Left ventricle myocardium inferior (tissue), 1 donor: ENCODE results near the gene MAPK10. TPM values are rescaled to one million over a fixed set of nuclear protein-coding genes. Genes with fewer than 3 reads are reported as not detected.

Experiments
- DNase-seq: peaks from one replicate; pipeline ENCODE4 v3.0.0-alpha.2; 2020
- H3K27ac ChIP-seq: fragments of 200-600 bp; replicated peaks from 2 replicates; pipeline ENCODE4 v1.8.0; 2021
- H3K27me3 ChIP-seq: fragments of 200-600 bp; 2 replicates; pipeline ENCODE4 v1.8.0; 2021; ENCODE audit warnings: low read depth
- H3K36me3 ChIP-seq: fragments of 200-600 bp; 2 replicates; pipeline ENCODE4 v1.8.0; 2021
- H3K4me1 ChIP-seq: fragments of 200-600 bp; 2 replicates; pipeline ENCODE4 v1.8.0; 2021
- H3K4me3 ChIP-seq: fragments of 200-600 bp; 2 replicates; pipeline ENCODE4 v1.8.0; 2021; ENCODE audit warnings: mild to moderate bottlenecking, moderate library complexity
- H3K9me3 ChIP-seq: fragments of 200-600 bp; replicated peaks from 2 replicates; pipeline ENCODE4 v1.8.0; 2021
- CTCF ChIP-seq: fragments of 200-600 bp; IDR thresholded peaks from 2 replicates; pipeline ENCODE4 v1.8.0; 2021; ENCODE audit warnings: antibody characterized with exemption, mild to moderate bottlenecking, borderline replicate concordance
- intact Hi-C: fragments of 100-400 bp; cut with micrococcal nuclease; formaldehyde crosslinking; loops from one replicate; pipeline ENCODE4 v1.11.0; 2022
- total RNA-seq: library from RNA; stranded (reverse); fragmentation: NEBNext Ultra II Directional; extraction: Animal tissue kit (Norgen Biotek cat#: 25700); gene quantifications from one replicate; pipeline ENCODE4 v1.2.1, GENCODE V29; 2021
- donor health status: DM: no; HTN: yes; CAD: no; lungs with severe emphysema.

Gene MAPK10
- total RNA-seq, 1 donor from 2014 or later, result 4.0 TPM

DNA sequence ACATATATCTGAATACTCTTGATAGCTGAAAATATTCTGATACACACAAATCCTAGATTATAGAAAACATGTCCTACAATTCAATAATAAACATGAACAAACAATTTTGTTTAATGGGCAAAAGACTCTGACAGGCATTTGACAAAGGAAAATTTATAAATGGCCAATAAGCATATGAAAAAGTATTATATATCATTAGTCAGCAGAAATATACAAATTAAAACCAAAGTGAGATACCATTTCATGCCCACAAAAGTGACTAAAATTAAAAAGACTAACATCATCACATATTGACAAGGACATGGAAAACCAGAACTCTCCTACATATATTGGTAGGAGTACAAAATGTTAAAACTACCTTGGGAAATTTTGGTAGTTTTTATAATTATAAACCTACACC lies 2.7 kb upstream of the MAPK10 start:
- Histone ChIP-seq H3K27me3 (no peaks in the 10 kb centered on the region), H3K27ac (no peak overlapping the region), H3K4me1 (peaks cover 18% of the 10 kb centered on the region), H3K9me3 (no peaks in the 10 kb centered on the region), H3K4me3 (no peak overlapping the region), H3K36me3 (no peaks in the 10 kb centered on the region)
- DNase-seq, result no peak
- intact Hi-C loops, result no loop called here
- TF ChIP-seq CTCF, result no peak

DNA sequence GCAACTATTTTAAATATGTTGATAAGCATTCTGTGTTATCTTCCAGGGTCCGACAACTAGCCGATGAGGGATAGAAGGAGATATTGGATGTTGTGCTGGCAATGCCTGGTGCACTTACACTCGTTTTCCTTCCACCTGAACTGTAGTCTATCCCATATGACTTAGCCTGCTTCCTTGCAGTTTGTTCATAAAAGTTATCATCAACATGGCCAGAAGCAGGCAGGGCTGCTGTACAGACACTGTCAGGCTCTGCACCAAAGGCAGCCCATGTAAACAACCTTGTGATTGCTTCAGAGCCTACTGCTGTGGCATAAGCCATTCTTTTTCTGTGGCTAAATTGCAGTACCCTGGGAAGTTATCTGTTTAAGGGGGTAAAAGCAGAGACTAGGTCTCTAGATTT lies 1.6 kb downstream of the MAPK10 start:
- Histone ChIP-seq H3K27ac (no peak overlapping the region), H3K9me3 (no peaks in the 10 kb centered on the region), H3K36me3 (no peaks in the 10 kb centered on the region), H3K27me3 (no peaks in the 10 kb centered on the region), H3K4me1 (peaks cover 18% of the 10 kb centered on the region), H3K4me3 (no peak overlapping the region)
- no peak for TF ChIP-seq CTCF
- intact Hi-C loops, result no loop called here
- DNase-seq, result no peak

DNA sequence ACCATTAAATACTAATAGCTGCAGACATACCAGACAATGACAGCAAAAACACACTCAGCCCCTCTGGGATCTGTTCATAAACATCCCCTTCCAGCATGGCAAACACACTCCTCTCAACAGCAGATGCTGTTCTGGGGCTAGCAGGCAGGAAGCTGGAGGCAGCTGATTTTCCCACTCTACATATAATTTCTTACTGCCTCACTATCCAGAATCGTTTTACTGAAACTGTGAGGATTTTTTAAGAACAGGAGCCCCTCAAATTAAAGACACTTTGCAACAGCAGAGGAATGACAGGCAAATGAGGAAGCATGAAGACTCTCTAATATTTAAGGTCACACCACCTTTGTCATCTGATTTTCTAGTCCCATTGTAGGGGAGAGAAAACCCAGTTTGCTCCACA lies 2.2 kb downstream of the MAPK10 start:
- H3K4me3 ChIP-seq, result no peak overlapping the region
- no peaks in the 10 kb centered on the region for H3K27me3 ChIP-seq
- intact Hi-C loops, result no loop called here
- H3K27ac ChIP-seq, result no peak overlapping the region
- H3K4me1 ChIP-seq, result peaks cover 18% of the 10 kb centered on the region
- DNase-seq, result no peak
- H3K9me3 ChIP-seq, result no peaks in the 10 kb centered on the region
- no peaks in the 10 kb centered on the region for H3K36me3 ChIP-seq
- no peak for TF ChIP-seq CTCF

GRCh38 chr4:86356425-86357210 lies 3.2 kb downstream of the MAPK10 start:
- DNase-seq, result no peak
- peaks cover 18% of the 10 kb centered on the region for H3K4me1 ChIP-seq
- no peaks in the 10 kb centered on the region for H3K9me3 ChIP-seq
- no peaks in the 10 kb centered on the region for H3K36me3 ChIP-seq
- no peak overlapping the region for H3K4me3 ChIP-seq
- intact Hi-C loops, result no loop called here
- H3K27ac ChIP-seq, result no peak overlapping the region
- no peaks in the 10 kb centered on the region for H3K27me3 ChIP-seq
- no peak for TF ChIP-seq CTCF

DNA sequence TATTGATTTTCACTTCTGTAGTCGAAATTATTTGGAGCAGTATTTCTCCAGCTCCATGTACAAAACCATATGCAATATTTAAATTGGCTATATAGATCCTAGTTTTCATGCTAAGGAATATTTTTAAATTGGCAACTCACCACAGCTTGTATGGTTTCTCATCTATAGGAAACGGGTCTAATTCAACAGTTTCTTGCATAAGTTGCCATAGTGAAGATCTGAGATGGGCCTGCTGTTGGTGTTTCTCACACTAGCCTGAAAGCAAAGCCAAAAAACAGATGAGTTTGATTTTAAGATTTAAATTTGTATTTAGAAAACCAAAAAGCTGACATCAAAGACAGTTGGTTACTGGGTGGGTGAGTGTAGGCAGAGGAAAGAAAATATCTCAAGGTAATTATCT lies 5.5 kb downstream of the MAPK10 start:
- intact Hi-C loops, result no loop called here

More for the DNA sequence above, 5.5 kb downstream of the MAPK10 start:
- no peaks in the 10 kb centered on the region for H3K27me3 ChIP-seq
- H3K4me1 ChIP-seq, result peaks cover 8% of the 10 kb centered on the region
- TF ChIP-seq CTCF, result no peak
- DNase-seq, result no peak
- H3K36me3 ChIP-seq, result no peaks in the 10 kb centered on the region
- no peak overlapping the region for H3K27ac ChIP-seq
- no peaks in the 10 kb centered on the region for H3K9me3 ChIP-seq
- no peak overlapping the region for H3K4me3 ChIP-seq
